ENCODE results near the gene EMID1.

DNA sequence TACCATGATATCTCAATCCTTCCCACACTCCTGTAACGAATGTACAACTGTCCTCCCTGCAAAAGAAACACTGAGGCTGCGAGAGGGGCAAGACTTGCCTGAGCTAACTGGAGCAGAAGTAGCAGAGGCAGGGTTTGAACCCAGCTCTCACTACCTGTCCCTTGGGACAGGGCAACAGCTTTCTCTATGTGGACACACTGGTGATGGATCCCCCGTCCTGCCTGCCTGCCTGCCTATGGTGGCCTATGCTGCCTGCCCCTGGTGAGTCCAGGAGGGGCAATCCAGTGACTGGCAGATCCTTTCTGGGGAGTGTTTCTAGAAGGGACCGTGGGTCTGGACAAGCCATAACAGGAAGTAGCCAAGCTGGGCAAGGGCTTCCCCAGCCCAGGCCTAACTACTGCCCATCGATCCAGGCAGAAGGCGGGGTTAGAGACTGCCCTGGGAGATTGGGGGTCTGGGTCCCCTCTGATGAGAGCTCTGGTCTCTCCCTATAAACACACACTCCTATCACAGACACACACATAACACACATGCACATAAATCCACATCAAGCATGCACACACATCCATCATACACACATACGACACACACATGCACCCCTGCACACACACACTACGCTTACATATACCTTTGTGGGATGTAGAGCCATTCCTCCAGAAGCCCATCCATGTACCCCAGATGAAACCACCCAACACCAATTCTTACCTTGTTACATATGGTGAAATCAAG is 1.1 kb upstream of the EMID1 start:
- TF ChIP-seq SIN3A (IDR thresholded peaks at IDR 0.05; ENCODE audit: borderline replicate concordance, insufficient read depth, low read length) = no peak
- no peak for TF ChIP-seq TAF1 (IDR thresholded peaks at IDR 0.05; ENCODE audit: borderline replicate concordance, insufficient read depth, low read length)
- no peak for TF ChIP-seq POLR2AphosphoS5 (IDR thresholded peaks at IDR 0.05; ENCODE audit: low read depth, low read length)
